ENCODE data around the gene PJA1.
A peak's percentile ranks its signal among the peaks of the same experiment; 100 is the strongest.

PJA1 gene

DNA sequence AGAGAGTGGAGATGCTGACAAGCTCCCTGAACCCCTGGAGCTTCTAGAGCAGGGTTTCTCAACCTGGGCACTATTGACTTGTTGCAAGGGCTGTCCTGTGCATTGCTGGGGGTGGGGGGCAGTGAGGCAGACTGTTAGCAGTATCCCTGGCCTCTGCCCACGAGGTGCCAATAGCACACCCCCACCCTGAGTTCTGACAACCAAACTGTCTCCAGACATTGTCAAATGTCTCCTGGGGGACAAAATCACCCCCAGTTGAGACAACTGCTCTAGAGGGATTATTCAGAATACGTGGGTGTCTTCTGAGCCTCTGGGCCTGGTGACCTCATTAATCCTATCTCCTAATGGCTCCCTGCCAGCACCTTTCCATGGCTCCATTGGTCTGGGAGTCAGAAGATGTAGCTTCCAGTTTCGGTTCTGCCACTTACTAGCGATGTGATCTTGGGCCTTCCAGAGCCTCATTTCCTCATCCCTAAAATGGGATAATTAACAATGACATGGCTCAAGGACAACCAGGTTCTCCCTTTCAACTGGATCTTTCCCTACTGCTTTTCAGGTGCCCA lies 17.6 kb upstream of the PJA1 start:
- H3K36me3 Mint-ChIP-seq (ENCODE audit: low read depth): no peaks in the 10 kb centered on the region
- H3K4me3 Mint-ChIP-seq: no peak overlapping the region
- no peaks in the 10 kb centered on the region for H3K9me3 Mint-ChIP-seq
- H3K27ac Mint-ChIP-seq: no peak overlapping the region
- peaks cover 5% of the 10 kb centered on the region for H3K27me3 Mint-ChIP-seq
- no peaks in the 10 kb centered on the region for H3K4me1 Mint-ChIP-seq (ENCODE audit: low read depth)

GRCh38 chrX:69179380-69179911 lies 14.2 kb upstream of the PJA1 start:
- Mint-ChIP-seq H3K4me1 (ENCODE audit: low read depth) (no peaks in the 10 kb centered on the region), H3K27me3 (peaks cover 5% of the 10 kb centered on the region), H3K36me3 (ENCODE audit: low read depth) (no peaks in the 10 kb centered on the region), H3K9me3 (no peaks in the 10 kb centered on the region), H3K4me3 (no peak overlapping the region), H3K27ac (no peak overlapping the region)

DNA sequence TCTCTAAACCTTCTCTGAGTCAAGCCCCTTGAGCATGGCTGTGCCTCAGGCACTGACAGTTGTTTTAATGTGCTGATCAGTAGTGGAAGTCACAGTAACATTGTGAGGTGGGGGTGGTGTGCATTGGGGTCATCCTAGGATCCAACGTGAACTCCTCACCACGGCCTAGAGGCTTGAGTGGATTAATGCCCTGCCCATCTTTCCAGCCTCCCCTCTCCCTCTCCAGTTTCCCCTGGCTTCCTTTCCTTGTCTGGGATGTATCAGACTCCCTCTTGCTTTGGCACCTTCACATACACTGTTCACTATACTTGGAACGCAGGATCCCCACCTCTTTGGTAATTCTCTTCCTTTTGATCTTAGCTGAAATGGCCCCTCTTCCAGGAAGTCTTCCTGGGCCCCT lies 13.3 kb upstream of the PJA1 start:
- Mint-ChIP-seq H3K27me3 (peaks cover 5% of the 10 kb centered on the region), H3K9me3 (no peaks in the 10 kb centered on the region), H3K36me3 (ENCODE audit: low read depth) (no peaks in the 10 kb centered on the region), H3K4me3 (no peak overlapping the region), H3K27ac (no peak overlapping the region), H3K4me1 (ENCODE audit: low read depth) (no peaks in the 10 kb centered on the region)

DNA sequence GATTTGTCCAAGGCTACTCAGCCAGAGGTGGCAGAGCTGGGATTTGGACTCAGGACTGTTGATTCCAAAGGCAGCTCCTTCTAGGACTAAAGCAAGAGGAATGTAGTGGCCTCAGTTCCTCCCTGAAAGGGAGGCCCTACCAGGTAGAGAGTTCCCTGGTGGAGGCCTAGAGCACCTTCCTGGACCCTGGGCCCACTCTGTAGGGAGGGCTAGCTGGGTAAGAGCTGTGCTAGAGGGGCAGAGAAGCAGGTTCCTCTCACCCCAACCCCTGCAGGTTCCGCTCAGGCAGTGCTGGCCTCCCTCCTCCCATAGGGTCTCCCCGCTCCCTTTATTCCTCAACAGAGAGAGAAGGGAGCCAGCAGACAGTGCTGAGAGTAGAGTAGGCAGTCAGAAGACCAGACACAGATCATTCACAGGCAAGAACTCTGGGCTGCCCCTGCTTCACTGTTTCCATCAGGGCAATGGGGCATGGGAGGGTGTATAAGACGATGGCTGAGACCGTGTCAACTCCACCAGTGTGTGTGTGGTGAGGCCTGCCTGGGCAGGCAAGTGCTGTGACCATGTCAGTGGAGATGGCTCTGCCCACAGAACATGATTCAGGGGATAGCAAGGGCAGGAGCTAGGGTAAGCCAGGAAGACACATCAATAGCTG lies 12.4 kb upstream of the PJA1 start:
- H3K9me3 Mint-ChIP-seq: no peaks in the 10 kb centered on the region
- no peak overlapping the region for H3K4me3 Mint-ChIP-seq
- H3K36me3 Mint-ChIP-seq (ENCODE audit: low read depth): no peaks in the 10 kb centered on the region
- H3K27ac Mint-ChIP-seq: no peak overlapping the region
- H3K27me3 Mint-ChIP-seq: peaks cover 5% of the 10 kb centered on the region
- no peaks in the 10 kb centered on the region for H3K4me1 Mint-ChIP-seq (ENCODE audit: low read depth)

DNA sequence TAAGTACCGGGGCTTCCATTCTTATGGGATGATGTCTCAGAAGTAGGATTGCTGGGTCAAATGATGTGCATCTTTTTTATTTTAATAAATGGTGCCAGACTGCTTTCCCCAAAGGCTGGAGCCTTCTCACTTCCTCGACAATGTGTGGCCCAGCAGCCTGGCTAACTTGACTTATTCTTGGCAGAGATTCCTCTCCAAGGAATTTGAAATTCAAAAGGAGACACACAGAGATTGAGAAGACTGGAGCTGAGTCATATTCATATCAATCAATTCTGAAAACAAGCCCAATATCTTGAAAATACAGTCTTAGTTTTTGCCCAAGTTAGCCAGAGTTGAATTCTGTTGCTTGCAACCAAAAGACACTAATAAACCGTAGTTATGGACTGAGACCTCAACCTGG lies 10.8 kb upstream of the PJA1 start:
- H3K36me3 Mint-ChIP-seq (ENCODE audit: low read depth): no peaks in the 10 kb centered on the region

GRCh38 chrX:69173906-69174305 lies 8.7 kb upstream of the PJA1 start:
- Mint-ChIP-seq H3K4me3 (no peak overlapping the region), H3K27me3 (peaks cover 3% of the 10 kb centered on the region), H3K27ac (no peak overlapping the region), H3K36me3 (ENCODE audit: low read depth) (no peaks in the 10 kb centered on the region), H3K4me1 (ENCODE audit: low read depth) (no peaks in the 10 kb centered on the region), H3K9me3 (no peaks in the 10 kb centered on the region)

More for the DNA sequence above, 10.8 kb upstream of the PJA1 start:
- Mint-ChIP-seq H3K27me3 (peaks cover 7% of the 10 kb centered on the region), H3K4me1 (ENCODE audit: low read depth) (no peaks in the 10 kb centered on the region), H3K4me3 (no peak overlapping the region), H3K27ac (no peak overlapping the region), H3K9me3 (no peaks in the 10 kb centered on the region)

- Mint-ChIP-seq H3K27ac (no peak overlapping the region), H3K9me3 (no peaks in the 10 kb centered on the region), H3K4me1 (ENCODE audit: low read depth) (no peaks in the 10 kb centered on the region), H3K36me3 (ENCODE audit: low read depth) (no peaks in the 10 kb centered on the region), H3K27me3 (peaks cover 3% of the 10 kb centered on the region), H3K4me3 (no peak overlapping the region)
Measured at GRCh38 chrX:69172937-69173336, 7.7 kb upstream of the PJA1 start.

DNA sequence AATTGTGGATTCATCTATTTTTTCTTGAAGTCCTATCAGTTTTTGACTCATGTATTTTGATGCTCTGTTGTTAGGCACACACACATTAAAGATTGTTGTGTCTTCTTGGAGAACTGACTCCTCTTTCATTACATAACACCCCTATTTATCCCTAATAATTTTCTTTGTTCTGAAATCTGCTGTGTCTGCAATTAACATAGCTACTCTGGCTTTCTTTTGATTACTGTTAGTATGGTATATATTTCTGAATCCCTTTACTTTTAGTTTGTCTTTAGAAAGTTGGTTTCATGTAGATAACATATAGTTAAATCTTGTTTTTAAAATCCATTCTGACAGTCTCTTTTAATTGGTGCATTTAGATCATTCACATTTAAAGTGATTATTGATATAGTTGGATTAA lies 5.1 kb upstream of the PJA1 start:
- Mint-ChIP-seq H3K9me3 (no peaks in the 10 kb centered on the region), H3K4me1 (ENCODE audit: low read depth) (no peaks in the 10 kb centered on the region), H3K27ac (no peak overlapping the region), H3K27me3 (peaks cover 3% of the 10 kb centered on the region), H3K36me3 (ENCODE audit: low read depth) (no peaks in the 10 kb centered on the region), H3K4me3 (no peak overlapping the region)

- Mint-ChIP-seq H3K9me3 (no peaks in the 10 kb centered on the region), H3K4me3 (peak overlapping the region; percentile 83), H3K27ac (peak overlapping the region; percentile 77), H3K36me3 (ENCODE audit: low read depth) (peaks cover 21% of the 10 kb centered on the region), H3K27me3 (no peaks in the 10 kb centered on the region), H3K4me1 (ENCODE audit: low read depth) (peaks cover 35% of the 10 kb centered on the region)
Measured at GRCh38 chrX:69163936-69164741, 1.1 kb downstream of the PJA1 start.

GRCh38 chrX:69162361-69162865 lies 2.8 kb downstream of the PJA1 start:
- Mint-ChIP-seq H3K27me3 (no peaks in the 10 kb centered on the region), H3K4me3 (no peak overlapping the region), H3K9me3 (no peaks in the 10 kb centered on the region), H3K36me3 (ENCODE audit: low read depth) (peaks cover 21% of the 10 kb centered on the region), H3K27ac (no peak overlapping the region), H3K4me1 (ENCODE audit: low read depth) (peaks cover 35% of the 10 kb centered on the region)

GRCh38 chrX:69161786-69162349 lies 3.4 kb downstream of the PJA1 start:
- no peak overlapping the region for H3K27ac Mint-ChIP-seq
- no peaks in the 10 kb centered on the region for H3K27me3 Mint-ChIP-seq
- peaks cover 21% of the 10 kb centered on the region for H3K36me3 Mint-ChIP-seq (ENCODE audit: low read depth)
- H3K4me1 Mint-ChIP-seq (ENCODE audit: low read depth): peaks cover 35% of the 10 kb centered on the region
- no peak overlapping the region for H3K4me3 Mint-ChIP-seq
- H3K9me3 Mint-ChIP-seq: no peaks in the 10 kb centered on the region

DNA sequence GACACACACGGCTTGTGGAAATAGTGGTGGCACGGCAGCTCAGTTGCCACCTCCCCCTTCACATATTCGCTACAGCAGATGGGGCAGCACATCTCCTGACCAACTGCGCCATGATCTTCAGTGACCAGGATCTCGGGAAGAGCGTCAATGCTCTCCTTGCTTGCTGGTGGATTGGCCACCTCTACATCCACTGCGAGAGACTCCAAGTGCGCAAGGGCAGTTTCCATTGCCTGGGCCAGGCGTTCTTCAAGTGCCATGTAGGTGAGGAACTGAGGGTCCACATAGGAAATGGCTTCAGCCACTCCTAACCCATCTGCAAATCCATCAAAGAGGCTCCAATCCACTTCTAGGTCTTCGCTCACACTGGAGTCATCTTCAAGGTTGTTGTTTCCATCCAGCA lies 3.9 kb downstream of the PJA1 start:
- no peak overlapping the region for H3K4me3 Mint-ChIP-seq
- peaks cover 35% of the 10 kb centered on the region for H3K4me1 Mint-ChIP-seq (ENCODE audit: low read depth)
- peaks cover 21% of the 10 kb centered on the region for H3K36me3 Mint-ChIP-seq (ENCODE audit: low read depth)
- no peaks in the 10 kb centered on the region for H3K27me3 Mint-ChIP-seq
- no peak overlapping the region for H3K27ac Mint-ChIP-seq
- H3K9me3 Mint-ChIP-seq: no peaks in the 10 kb centered on the region

GRCh38 chrX:69158166-69158980 lies 6.9 kb downstream of the PJA1 start:
- no peak overlapping the region for H3K27ac Mint-ChIP-seq
- no peaks in the 10 kb centered on the region for H3K27me3 Mint-ChIP-seq
- no peaks in the 10 kb centered on the region for H3K9me3 Mint-ChIP-seq
- H3K36me3 Mint-ChIP-seq (ENCODE audit: low read depth): peaks cover 19% of the 10 kb centered on the region
- H3K4me3 Mint-ChIP-seq: no peak overlapping the region
- H3K4me1 Mint-ChIP-seq (ENCODE audit: low read depth): peaks cover 26% of the 10 kb centered on the region

GRCh38 chrX:69156638-69157037 lies 8.6 kb downstream of the PJA1 start:
- peaks cover 8% of the 10 kb centered on the region for H3K4me1 Mint-ChIP-seq (ENCODE audit: low read depth)
- H3K4me3 Mint-ChIP-seq: no peak overlapping the region
- H3K36me3 Mint-ChIP-seq (ENCODE audit: low read depth): peaks cover 1% of the 10 kb centered on the region
- no peaks in the 10 kb centered on the region for H3K9me3 Mint-ChIP-seq
- H3K27me3 Mint-ChIP-seq: no peaks in the 10 kb centered on the region
- H3K27ac Mint-ChIP-seq: no peak overlapping the region
